GM21825 (cell line): Measurements from ENCODE around the gene IDE.

Source experiments
- ATAC-seq: cut with Tn5 transposase; IDR thresholded peaks from one replicate; pipeline ENCODE4 v1.9.1; 2021; ENCODE audit warnings: mild to moderate bottlenecking, moderate library complexity; ENCODE audit not compliant: unreplicated experiment

The IDE gene

GRCh38 chr10:92567952-92568600 lies 5.8 kb downstream of the IDE start:
- peak; percentile 50 for ATAC-seq

- no peak for ATAC-seq
These were observed 11.5 kb downstream of the IDE start for GRCh38 chr10:92562424-92562823.

- ATAC-seq, result no peak
These were observed 14.8 kb downstream of the IDE start for GRCh38 chr10:92559046-92559445.

- ATAC-seq, result no peak
These were observed 19.9 kb downstream of the IDE start for GRCh38 chr10:92553959-92554358.

GRCh38 chr10:92552310-92552709 lies 21.6 kb downstream of the IDE start:
- no peak for ATAC-seq

- no peak for ATAC-seq
These were observed 23.0 kb downstream of the IDE start for GRCh38 chr10:92550924-92551323.

GRCh38 chr10:92547676-92548075 lies 26.2 kb downstream of the IDE start:
- no peak for ATAC-seq

- no peak for ATAC-seq
These were observed 28.3 kb downstream of the IDE start for GRCh38 chr10:92545556-92545955.

- ATAC-seq, result no peak
These were observed 29.6 kb downstream of the IDE start for GRCh38 chr10:92544296-92544695.

- ATAC-seq, result no peak
These were observed 31.4 kb downstream of the IDE start for GRCh38 chr10:92542458-92542857.

- ATAC-seq, result no peak
These were observed 32.3 kb downstream of the IDE start for GRCh38 chr10:92541583-92541982.

- ATAC-seq, result no peak
These were observed 35.5 kb downstream of the IDE start for GRCh38 chr10:92538231-92538958.

GRCh38 chr10:92530891-92531535 lies 42.9 kb downstream of the IDE start:
- ATAC-seq, result no peak

- ATAC-seq, result no peak
These were observed 43.5 kb downstream of the IDE start for GRCh38 chr10:92530421-92530820.

GRCh38 chr10:92527716-92528115 lies 46.2 kb downstream of the IDE start:
- ATAC-seq, result no peak

- no peak for ATAC-seq
These were observed 50.3 kb downstream of the IDE start for GRCh38 chr10:92523639-92524038.

- ATAC-seq, result no peak
These were observed 56.7 kb downstream of the IDE start for GRCh38 chr10:92517034-92517655.

GRCh38 chr10:92508866-92509265 lies 65.0 kb downstream of the IDE start:
- ATAC-seq, result no peak

GRCh38 chr10:92506336-92506735 lies 67.6 kb downstream of the IDE start:
- ATAC-seq, result no peak

- ATAC-seq, result no peak
These were observed 68.8 kb downstream of the IDE start for GRCh38 chr10:92505044-92505443.

- no peak for ATAC-seq
These were observed 71.5 kb downstream of the IDE start for GRCh38 chr10:92502296-92502808.
